PFSK-1 (cell line): ENCODE measurements around the gene FNIP2.

Experiments used
- FOXP2 ChIP-seq: optimal IDR thresholded peaks from 2 replicates; pipeline ENCODE3; 2011; ENCODE audit warnings: borderline replicate concordance, control low read depth, inconsistent platforms; ENCODE audit not compliant: insufficient read depth; ENCODE audit errors: extremely low read length, extremely low read depth
- POLR2AphosphoS5 ChIP-seq: IDR thresholded peaks from 2 replicates; pipeline ENCODE4 v1.6.1; 2012; ENCODE audit warnings: low read depth, mild to moderate bottlenecking, control low read depth, low read length, moderate library complexity
- SIN3A ChIP-seq: IDR thresholded peaks from 2 replicates; pipeline ENCODE4 v1.6.1; 2012; ENCODE audit warnings: mild to moderate bottlenecking, low read length, moderate library complexity, borderline replicate concordance; ENCODE audit not compliant: insufficient read depth
- TAF1 ChIP-seq: IDR thresholded peaks from 2 replicates; pipeline ENCODE4 v1.6.1; 2012; ENCODE audit warnings: low read length, control low read depth, borderline replicate concordance; ENCODE audit not compliant: insufficient read depth
- TF ChIP-seq, protein P1 (sequence below), 2 experiments: IDR thresholded peaks; 2 replicates each; pipeline versions ENCODE4 v1.6.1 to v1.8.0; 2011 to 2012; ENCODE audit warnings: low read depth in 2 of 2, low read length in 2 of 2, control low read depth in 1 of 2, inconsistent platforms in 1 of 2, mild to moderate bottlenecking in 1 of 2, moderate library complexity in 1 of 2; ENCODE audit not compliant: insufficient read depth in 1 of 2

The FNIP2 gene

DNA sequence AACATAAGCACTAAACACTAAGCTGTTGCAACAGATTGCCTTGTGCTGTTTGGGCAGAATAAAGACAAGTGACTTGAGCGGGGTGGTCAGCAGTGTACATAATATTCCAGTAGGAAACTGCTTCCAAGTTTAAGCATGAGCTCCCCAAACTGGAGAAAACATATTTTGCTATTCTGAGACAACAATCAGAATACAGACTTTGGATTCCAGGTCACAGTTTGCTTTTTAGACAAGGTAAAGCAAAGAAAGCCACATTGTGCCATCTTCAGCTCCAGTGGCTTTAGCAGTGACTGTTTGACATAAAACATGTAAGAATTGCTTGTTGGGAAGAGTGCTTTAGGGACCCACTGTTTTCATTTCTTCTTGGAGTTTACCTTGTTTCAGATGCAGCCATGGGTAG lies 136.0 kb downstream of the FNIP2 start:
- no peak for TF ChIP-seq TAF1
- TF ChIP-seq, protein P1, sequence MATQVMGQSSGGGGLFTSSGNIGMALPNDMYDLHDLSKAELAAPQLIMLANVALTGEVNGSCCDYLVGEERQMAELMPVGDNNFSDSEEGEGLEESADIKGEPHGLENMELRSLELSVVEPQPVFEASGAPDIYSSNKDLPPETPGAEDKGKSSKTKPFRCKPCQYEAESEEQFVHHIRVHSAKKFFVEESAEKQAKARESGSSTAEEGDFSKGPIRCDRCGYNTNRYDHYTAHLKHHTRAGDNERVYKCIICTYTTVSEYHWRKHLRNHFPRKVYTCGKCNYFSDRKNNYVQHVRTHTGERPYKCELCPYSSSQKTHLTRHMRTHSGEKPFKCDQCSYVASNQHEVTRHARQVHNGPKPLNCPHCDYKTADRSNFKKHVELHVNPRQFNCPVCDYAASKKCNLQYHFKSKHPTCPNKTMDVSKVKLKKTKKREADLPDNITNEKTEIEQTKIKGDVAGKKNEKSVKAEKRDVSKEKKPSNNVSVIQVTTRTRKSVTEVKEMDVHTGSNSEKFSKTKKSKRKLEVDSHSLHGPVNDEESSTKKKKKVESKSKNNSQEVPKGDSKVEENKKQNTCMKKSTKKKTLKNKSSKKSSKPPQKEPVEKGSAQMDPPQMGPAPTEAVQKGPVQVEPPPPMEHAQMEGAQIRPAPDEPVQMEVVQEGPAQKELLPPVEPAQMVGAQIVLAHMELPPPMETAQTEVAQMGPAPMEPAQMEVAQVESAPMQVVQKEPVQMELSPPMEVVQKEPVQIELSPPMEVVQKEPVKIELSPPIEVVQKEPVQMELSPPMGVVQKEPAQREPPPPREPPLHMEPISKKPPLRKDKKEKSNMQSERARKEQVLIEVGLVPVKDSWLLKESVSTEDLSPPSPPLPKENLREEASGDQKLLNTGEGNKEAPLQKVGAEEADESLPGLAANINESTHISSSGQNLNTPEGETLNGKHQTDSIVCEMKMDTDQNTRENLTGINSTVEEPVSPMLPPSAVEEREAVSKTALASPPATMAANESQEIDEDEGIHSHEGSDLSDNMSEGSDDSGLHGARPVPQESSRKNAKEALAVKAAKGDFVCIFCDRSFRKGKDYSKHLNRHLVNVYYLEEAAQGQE (IDR thresholded peaks at IDR 0.05; ENCODE audit: insufficient read depth in 1 of 2, low read depth in 2 of 2, low read length in 2 of 2), result no peak
- no peak for TF ChIP-seq POLR2AphosphoS5
- no peak for TF ChIP-seq SIN3A
- TF ChIP-seq FOXP2, result no peak

DNA sequence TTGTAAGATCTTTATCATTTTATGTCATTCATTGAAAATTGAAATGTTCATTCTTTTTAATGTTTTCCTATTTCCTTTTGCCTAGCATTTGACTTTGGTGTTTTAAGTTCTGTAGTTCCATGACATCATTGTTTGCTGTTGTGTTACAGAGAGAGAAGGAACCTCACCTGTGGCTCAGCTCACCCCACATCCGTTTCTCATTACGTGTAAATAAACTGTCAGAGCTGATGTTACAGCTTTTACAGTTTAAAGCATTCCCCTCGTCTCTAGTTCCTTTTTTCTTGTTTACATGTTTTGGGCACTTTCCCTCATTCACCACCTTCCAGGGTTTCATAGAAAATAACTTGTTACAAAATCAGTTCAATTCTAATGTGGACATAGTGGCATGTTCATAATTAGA lies 137.2 kb downstream of the FNIP2 start:
- TF ChIP-seq POLR2AphosphoS5, result no peak
- TF ChIP-seq, protein P1 (IDR thresholded peaks at IDR 0.05; ENCODE audit: insufficient read depth in 1 of 2, low read depth in 2 of 2, low read length in 2 of 2), result no peak
- no peak for TF ChIP-seq TAF1
- TF ChIP-seq FOXP2, result no peak
- no peak for TF ChIP-seq SIN3A

DNA sequence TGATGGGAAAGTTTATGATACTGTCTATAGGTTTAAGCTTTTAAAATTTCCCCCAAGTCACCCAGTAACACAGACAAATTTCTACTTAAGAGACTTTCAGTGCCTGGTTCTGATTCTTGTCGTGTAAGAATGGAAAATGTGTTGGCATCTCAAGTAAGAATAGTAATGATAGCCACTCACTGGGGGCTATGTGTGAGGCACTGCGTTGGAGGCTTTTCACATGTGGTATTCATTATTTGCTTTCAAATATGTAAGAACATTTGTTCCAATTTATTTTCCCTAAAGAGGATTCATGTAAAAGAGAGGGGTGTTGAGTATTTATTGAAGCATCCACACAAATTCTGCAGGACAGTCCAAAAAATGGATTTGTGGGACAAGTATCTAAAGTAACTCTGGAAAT lies 143.6 kb downstream of the FNIP2 start:
- TF ChIP-seq POLR2AphosphoS5 (no peak), TAF1 (no peak), SIN3A (no peak), FOXP2 (no peak)
- TF ChIP-seq, protein P1 (IDR thresholded peaks at IDR 0.05; ENCODE audit: insufficient read depth in 1 of 2, low read depth in 2 of 2, low read length in 2 of 2), result no peak

DNA sequence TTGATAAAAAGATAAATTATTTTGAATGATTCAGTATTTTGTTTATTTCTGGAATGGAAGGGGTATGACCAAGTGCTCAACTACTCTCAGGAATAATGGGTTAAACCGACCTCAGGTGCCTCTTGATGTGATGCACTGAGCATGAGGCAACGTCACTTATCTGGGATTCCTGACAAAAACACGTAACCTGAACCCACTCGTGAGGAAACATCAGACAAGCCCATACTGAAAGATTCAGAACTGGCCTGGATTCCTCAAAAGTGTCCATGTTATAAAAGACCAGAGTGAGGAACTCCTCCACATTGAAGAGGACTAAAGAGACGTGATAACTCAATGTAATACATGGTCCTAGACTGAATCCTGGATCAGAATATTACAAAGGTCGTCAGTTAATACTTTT lies 144.0 kb downstream of the FNIP2 start:
- TF ChIP-seq TAF1, result no peak
- TF ChIP-seq, protein P1 (IDR thresholded peaks at IDR 0.05; ENCODE audit: insufficient read depth in 1 of 2, low read depth in 2 of 2, low read length in 2 of 2), result no peak

DNA sequence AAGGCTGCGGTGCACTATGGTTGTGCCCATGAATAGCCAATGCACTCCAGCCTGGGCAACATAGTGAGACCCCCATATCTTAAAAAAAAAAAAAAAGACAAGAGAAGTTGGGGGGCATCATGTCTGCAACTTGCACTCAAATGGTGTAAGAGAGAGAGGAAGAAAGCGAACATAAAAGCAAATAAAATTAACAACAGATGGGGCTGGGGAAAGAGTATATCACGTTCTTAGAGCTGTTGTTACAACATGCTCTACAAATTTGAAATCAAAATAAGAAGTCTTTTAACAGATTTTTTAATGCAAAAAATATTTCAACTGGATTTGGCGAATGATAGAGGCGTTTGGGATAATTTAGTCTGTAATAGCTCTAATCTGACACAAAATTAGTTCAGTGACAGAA lies 144.9 kb downstream of the FNIP2 start:
- no peak for TF ChIP-seq SIN3A
- TF ChIP-seq POLR2AphosphoS5, result no peak
- TF ChIP-seq TAF1, result no peak
- TF ChIP-seq FOXP2, result no peak
- TF ChIP-seq, protein P1 (IDR thresholded peaks at IDR 0.05; ENCODE audit: insufficient read depth in 1 of 2, low read depth in 2 of 2, low read length in 2 of 2), result no peak
